ENCODE results near the gene PLEKHH1. TPM values are rescaled to one million over a fixed set of nuclear protein-coding genes. Genes with fewer than 3 reads are reported as not detected.
"Not testable (repeated sequence)": the region's sequence is repeated elsewhere in the genome, so short reads cannot be mapped to it uniquely, and the experiment has no call there.

PLEKHH1 gene
- polyA plus RNA-seq, 3 donors = 2.2 to 12.5 (median 6.3) TPM

- WGBS, 3 donors = 57 to 69% (median 58%) methylated on average over 6 of the region's 6 CpGs
These were observed 6.9 kb upstream of the PLEKHH1 start for GRCh38 chr14:67526181-67526580.

GRCh38 chr14:67526676-67527459 is 6.2 kb upstream of the PLEKHH1 start:
- no peak overlapping the region for H3K27ac ChIP-seq (ENCODE audit: low read depth, low read length)
- 79 to 82% (median 82%) methylated on average over 8 of the region's 8 CpGs for WGBS, 3 donors

More at GRCh38 chr14:67526181-67526580, 6.9 kb upstream of the PLEKHH1 start:
- H3K27ac ChIP-seq (ENCODE audit: low read depth, low read length) = no peak overlapping the region

GRCh38 chr14:67527756-67528155 is 5.3 kb upstream of the PLEKHH1 start:
- H3K27ac ChIP-seq (ENCODE audit: low read depth, low read length) = no peak overlapping the region
- WGBS, 3 donors = 86 to 91% (median 89%) methylated on average over 5 of the region's 5 CpGs

- WGBS, 3 donors = 96 to 100% (median 100%) methylated on average over 1 of the region's 1 CpG
- no peak overlapping the region for H3K27ac ChIP-seq (ENCODE audit: low read depth, low read length)
These were observed 4.8 kb upstream of the PLEKHH1 start for GRCh38 chr14:67528276-67528675.

GRCh38 chr14:67529947-67530935 is 2.8 kb upstream of the PLEKHH1 start:
- WGBS, 3 donors = 82 to 87% (median 83%) methylated on average over 5 of the region's 5 CpGs
- H3K27ac ChIP-seq (ENCODE audit: low read depth, low read length) = no peak overlapping the region

GRCh38 chr14:67532606-67532997 is 488 bp upstream of the PLEKHH1 start:
- H3K27ac ChIP-seq (ENCODE audit: low read depth, low read length) = no peak overlapping the region
- 12 to 17% (median 15%) methylated on average over 23 of the region's 23 CpGs for WGBS, 3 donors

GRCh38 chr14:67533754-67534085 is 630 bp downstream of the PLEKHH1 start:
- WGBS, 3 donors = 14 to 42% (median 36%) methylated on average over 6 of the region's 6 CpGs
- no peak overlapping the region for H3K27ac ChIP-seq (ENCODE audit: low read depth, low read length)

- no peak overlapping the region for H3K27ac ChIP-seq (ENCODE audit: low read depth, low read length)
- 77 to 83% (median 78%) methylated on average over 4 of the region's 4 CpGs for WGBS, 3 donors
These were observed 3.0 kb downstream of the PLEKHH1 start for GRCh38 chr14:67536087-67536486.

- 36 to 64% (median 62%) methylated on average over 3 of the region's 3 CpGs for WGBS, 3 donors
- H3K27ac ChIP-seq (ENCODE audit: low read depth, low read length) = no peak overlapping the region
These were observed 4.6 kb downstream of the PLEKHH1 start for GRCh38 chr14:67537736-67538135.

GRCh38 chr14:67538501-67538900 is 5.4 kb downstream of the PLEKHH1 start:
- no peak overlapping the region for H3K27ac ChIP-seq (ENCODE audit: low read depth, low read length)
- 71 to 82% (median 76%) methylated on average over 2 of the region's 2 CpGs for WGBS, 3 donors

GRCh38 chr14:67539116-67539515 is 6.0 kb downstream of the PLEKHH1 start:
- WGBS, 3 donors = 77 to 79% (median 78%) methylated on average over 5 of the region's 5 CpGs
- no peak overlapping the region for H3K27ac ChIP-seq (ENCODE audit: low read depth, low read length)

- 25 to 45% (median 43%) methylated on average over 24 of the region's 24 CpGs for WGBS, 3 donors
- H3K27ac ChIP-seq (ENCODE audit: low read depth, low read length) = no peak overlapping the region
These were observed 8.6 kb downstream of the PLEKHH1 start for GRCh38 chr14:67541448-67542387.

- not testable (repeated sequence) for H3K27ac ChIP-seq (ENCODE audit: low read depth, low read length)
- WGBS, 3 donors = 92 to 96% (median 93%) methylated on average over 13 of the region's 13 CpGs
These were observed 9.5 kb downstream of the PLEKHH1 start for GRCh38 chr14:67542620-67543019.

- 90 to 100% (median 91%) methylated on average over 1 of the region's 1 CpG for WGBS, 3 donors
- H3K27ac ChIP-seq (ENCODE audit: low read depth, low read length) = no peak overlapping the region
These were observed 11.5 kb downstream of the PLEKHH1 start for GRCh38 chr14:67544590-67544989.

- no peak overlapping the region for H3K27ac ChIP-seq (ENCODE audit: low read depth, low read length)
- WGBS, 3 donors = 91 to 93% (median 92%) methylated on average over 5 of the region's 5 CpGs
These were observed 14.2 kb downstream of the PLEKHH1 start for GRCh38 chr14:67547224-67547780.

GRCh38 chr14:67549734-67550133 is 16.6 kb downstream of the PLEKHH1 start:
- WGBS, 3 donors = 91 to 95% (median 93%) methylated on average over 4 of the region's 4 CpGs
- no peak overlapping the region for H3K27ac ChIP-seq (ENCODE audit: low read depth, low read length)

- no peak overlapping the region for H3K27ac ChIP-seq (ENCODE audit: low read depth, low read length)
- WGBS, 3 donors = 88 to 97% (median 93%) methylated on average over 3 of the region's 3 CpGs
These were observed 18.0 kb downstream of the PLEKHH1 start for GRCh38 chr14:67551123-67551522.

GRCh38 chr14:67551940-67552339 is 18.9 kb downstream of the PLEKHH1 start:
- H3K27ac ChIP-seq (ENCODE audit: low read depth, low read length) = no peak overlapping the region
- WGBS, 3 donors = 82 to 94% (median 84%) methylated on average over 3 of the region's 3 CpGs
